WTC11 (cell line): ENCODE measurements around the gene FNDC3B. TPM values are rescaled to one million over a fixed set of nuclear protein-coding genes. Genes with fewer than 3 reads are reported as not detected.

Experiments used
- AR ChIP-seq: fragments of 250-450 bp; sonication (Bioruptor Pico); IDR thresholded peaks from 2 replicates; pipeline ENCODE4 v1.9.0; 2021; ENCODE audit warnings: mild to moderate bottlenecking
- CDX4 ChIP-seq: fragments of 250-450 bp; sonication (Bioruptor Pico); IDR thresholded peaks from 2 replicates; pipeline ENCODE4 v1.9.0; 2021; ENCODE audit warnings: moderate library complexity, mild to moderate bottlenecking, inconsistent platforms, borderline replicate concordance
- ESRRA ChIP-seq: sonication (generic); formaldehyde crosslinking; IDR thresholded peaks from 2 replicates; pipeline ENCODE4 v1.8.1; 2022; ENCODE audit warnings: mild to moderate bottlenecking, missing genetic modification reagents, borderline replicate concordance
- FOXP1 ChIP-seq: sonication (generic); formaldehyde crosslinking; IDR thresholded peaks from 2 replicates; pipeline ENCODE4 v1.8.0; 2022; ENCODE audit warnings: missing genetic modification reagents, mild to moderate bottlenecking, moderate library complexity, borderline replicate concordance
- GABPB1 ChIP-seq: sonication (generic); formaldehyde crosslinking; IDR thresholded peaks from 2 replicates; pipeline ENCODE4 v1.8.1; 2023; ENCODE audit warnings: mild to moderate bottlenecking, missing genetic modification reagents
- GRHL2 ChIP-seq: fragments of 250-450 bp; sonication (Bioruptor Pico); IDR thresholded peaks from 2 replicates; pipeline ENCODE4 v1.8.0; 2022; ENCODE audit warnings: mild to moderate bottlenecking, moderate library complexity; ENCODE audit not compliant: insufficient replicate concordance, severe bottlenecking
- GTF2I ChIP-seq: fragments of 250-450 bp; sonication (Bioruptor Pico); conservative IDR thresholded peaks from 2 replicates; pipeline ENCODE4 v1.4.0; 2021; ENCODE audit warnings: mild to moderate bottlenecking
- JUN ChIP-seq: sonication (generic); formaldehyde crosslinking; IDR thresholded peaks from 2 replicates; pipeline ENCODE4 v1.8.0; 2023; ENCODE audit warnings: mild to moderate bottlenecking, missing genetic modification reagents
- MLX ChIP-seq: sonication (generic); formaldehyde crosslinking; IDR thresholded peaks from 2 replicates; pipeline ENCODE4 v1.8.1; 2023; ENCODE audit warnings: mild to moderate bottlenecking, missing genetic modification reagents, moderate library complexity
- MYBL2 ChIP-seq: sonication (generic); formaldehyde crosslinking; IDR thresholded peaks from 2 replicates; pipeline ENCODE4 v1.8.1; 2023; ENCODE audit warnings: mild to moderate bottlenecking, moderate library complexity, missing genetic modification reagents
- NR1H2 ChIP-seq: sonication (generic); formaldehyde crosslinking; IDR thresholded peaks from 2 replicates; pipeline ENCODE4 v1.9.0; 2021; ENCODE audit warnings: mild to moderate bottlenecking, moderate library complexity, missing genetic modification reagents
- RELA ChIP-seq: sonication (generic); formaldehyde crosslinking; IDR thresholded peaks from 2 replicates; pipeline ENCODE4 v1.8.1; 2022; ENCODE audit warnings: missing genetic modification reagents, mild to moderate bottlenecking, borderline replicate concordance
- SMAD4 ChIP-seq: sonication (generic); formaldehyde crosslinking; IDR thresholded peaks from 2 replicates; pipeline ENCODE4 v1.8.0; 2022; ENCODE audit warnings: mild to moderate bottlenecking, missing genetic modification reagents
- USF2 ChIP-seq: sonication (generic); formaldehyde crosslinking; IDR thresholded peaks from 2 replicates; pipeline ENCODE4 v1.8.1; 2023; ENCODE audit warnings: mild to moderate bottlenecking, missing genetic modification reagents, moderate library complexity
- ZNF138 ChIP-seq: sonication (generic); formaldehyde crosslinking; conservative IDR thresholded peaks from 2 replicates; pipeline ENCODE4 v1.8.1; 2022; ENCODE audit warnings: mild to moderate bottlenecking, moderate library complexity, missing genetic modification reagents
- ZNF232 ChIP-seq: sonication (generic); formaldehyde crosslinking; IDR thresholded peaks from 2 replicates; pipeline ENCODE4 v1.8.0; 2022; ENCODE audit warnings: mild to moderate bottlenecking, missing genetic modification reagents
- total RNA-seq: library from RNA; stranded (reverse); gene quantifications from 3 replicates; pipeline ENCODE4 v1.2.3, GENCODE V29; 2021
- TF ChIP-seq, protein P1 (sequence below): sonication (generic); formaldehyde crosslinking; IDR thresholded peaks from 2 replicates; pipeline ENCODE4 v1.8.0; 2023; ENCODE audit warnings: mild to moderate bottlenecking, missing genetic modification reagents
- TF ChIP-seq, protein P2 (sequence below): sonication (generic); formaldehyde crosslinking; IDR thresholded peaks from 2 replicates; pipeline ENCODE4 v1.8.0; 2023; ENCODE audit warnings: missing genetic modification reagents, mild to moderate bottlenecking, borderline replicate concordance
- TF ChIP-seq, protein P3 (sequence below): sonication (generic); formaldehyde crosslinking; IDR thresholded peaks from 2 replicates; pipeline ENCODE4 v1.8.1; 2023; ENCODE audit warnings: mild to moderate bottlenecking, missing genetic modification reagents
- TF ChIP-seq, protein P4 (sequence below): fragments of 250-450 bp; sonication (Bioruptor Pico); IDR thresholded peaks from 2 replicates; pipeline ENCODE4 v1.8.0; 2021; ENCODE audit warnings: mild to moderate bottlenecking
- TF ChIP-seq, protein P5 (sequence below): fragments of 250-450 bp; sonication (Bioruptor Pico); IDR thresholded peaks from 2 replicates; pipeline ENCODE4 v2.1.2; 2022; ENCODE audit warnings: mild to moderate bottlenecking, moderate library complexity

FNDC3B gene
- total RNA-seq, 1 experiment from 2014 or later, result 42.8 TPM

GRCh38 chr3:172449466-172450149 lies 410.2 kb downstream of the FNDC3B start (continued):
- TF ChIP-seq, protein P1, sequence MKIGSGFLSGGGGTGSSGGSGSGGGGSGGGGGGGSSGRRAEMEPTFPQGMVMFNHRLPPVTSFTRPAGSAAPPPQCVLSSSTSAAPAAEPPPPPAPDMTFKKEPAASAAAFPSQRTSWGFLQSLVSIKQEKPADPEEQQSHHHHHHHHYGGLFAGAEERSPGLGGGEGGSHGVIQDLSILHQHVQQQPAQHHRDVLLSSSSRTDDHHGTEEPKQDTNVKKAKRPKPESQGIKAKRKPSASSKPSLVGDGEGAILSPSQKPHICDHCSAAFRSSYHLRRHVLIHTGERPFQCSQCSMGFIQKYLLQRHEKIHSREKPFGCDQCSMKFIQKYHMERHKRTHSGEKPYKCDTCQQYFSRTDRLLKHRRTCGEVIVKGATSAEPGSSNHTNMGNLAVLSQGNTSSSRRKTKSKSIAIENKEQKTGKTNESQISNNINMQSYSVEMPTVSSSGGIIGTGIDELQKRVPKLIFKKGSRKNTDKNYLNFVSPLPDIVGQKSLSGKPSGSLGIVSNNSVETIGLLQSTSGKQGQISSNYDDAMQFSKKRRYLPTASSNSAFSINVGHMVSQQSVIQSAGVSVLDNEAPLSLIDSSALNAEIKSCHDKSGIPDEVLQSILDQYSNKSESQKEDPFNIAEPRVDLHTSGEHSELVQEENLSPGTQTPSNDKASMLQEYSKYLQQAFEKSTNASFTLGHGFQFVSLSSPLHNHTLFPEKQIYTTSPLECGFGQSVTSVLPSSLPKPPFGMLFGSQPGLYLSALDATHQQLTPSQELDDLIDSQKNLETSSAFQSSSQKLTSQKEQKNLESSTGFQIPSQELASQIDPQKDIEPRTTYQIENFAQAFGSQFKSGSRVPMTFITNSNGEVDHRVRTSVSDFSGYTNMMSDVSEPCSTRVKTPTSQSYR (CRISPR knock-in tag), result peak; percentile 81; the same call in 1 of the 2 replicates
- no peak for TF ChIP-seq RELA (CRISPR knock-in tag)
- no peak for TF ChIP-seq SMAD4 (CRISPR knock-in tag)
- TF ChIP-seq, protein P2, sequence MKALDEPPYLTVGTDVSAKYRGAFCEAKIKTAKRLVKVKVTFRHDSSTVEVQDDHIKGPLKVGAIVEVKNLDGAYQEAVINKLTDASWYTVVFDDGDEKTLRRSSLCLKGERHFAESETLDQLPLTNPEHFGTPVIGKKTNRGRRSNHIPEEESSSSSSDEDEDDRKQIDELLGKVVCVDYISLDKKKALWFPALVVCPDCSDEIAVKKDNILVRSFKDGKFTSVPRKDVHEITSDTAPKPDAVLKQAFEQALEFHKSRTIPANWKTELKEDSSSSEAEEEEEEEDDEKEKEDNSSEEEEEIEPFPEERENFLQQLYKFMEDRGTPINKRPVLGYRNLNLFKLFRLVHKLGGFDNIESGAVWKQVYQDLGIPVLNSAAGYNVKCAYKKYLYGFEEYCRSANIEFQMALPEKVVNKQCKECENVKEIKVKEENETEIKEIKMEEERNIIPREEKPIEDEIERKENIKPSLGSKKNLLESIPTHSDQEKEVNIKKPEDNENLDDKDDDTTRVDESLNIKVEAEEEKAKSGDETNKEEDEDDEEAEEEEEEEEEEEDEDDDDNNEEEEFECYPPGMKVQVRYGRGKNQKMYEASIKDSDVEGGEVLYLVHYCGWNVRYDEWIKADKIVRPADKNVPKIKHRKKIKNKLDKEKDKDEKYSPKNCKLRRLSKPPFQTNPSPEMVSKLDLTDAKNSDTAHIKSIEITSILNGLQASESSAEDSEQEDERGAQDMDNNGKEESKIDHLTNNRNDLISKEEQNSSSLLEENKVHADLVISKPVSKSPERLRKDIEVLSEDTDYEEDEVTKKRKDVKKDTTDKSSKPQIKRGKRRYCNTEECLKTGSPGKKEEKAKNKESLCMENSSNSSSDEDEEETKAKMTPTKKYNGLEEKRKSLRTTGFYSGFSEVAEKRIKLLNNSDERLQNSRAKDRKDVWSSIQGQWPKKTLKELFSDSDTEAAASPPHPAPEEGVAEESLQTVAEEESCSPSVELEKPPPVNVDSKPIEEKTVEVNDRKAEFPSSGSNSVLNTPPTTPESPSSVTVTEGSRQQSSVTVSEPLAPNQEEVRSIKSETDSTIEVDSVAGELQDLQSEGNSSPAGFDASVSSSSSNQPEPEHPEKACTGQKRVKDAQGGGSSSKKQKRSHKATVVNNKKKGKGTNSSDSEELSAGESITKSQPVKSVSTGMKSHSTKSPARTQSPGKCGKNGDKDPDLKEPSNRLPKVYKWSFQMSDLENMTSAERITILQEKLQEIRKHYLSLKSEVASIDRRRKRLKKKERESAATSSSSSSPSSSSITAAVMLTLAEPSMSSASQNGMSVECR, result peak; percentile 65; the same call in 1 of the 2 replicates
- TF ChIP-seq ZNF138 (CRISPR knock-in tag), result 0 out of 2 replicates have a peak, but pooled peaks have one; percentile 58
- TF ChIP-seq ZNF232 (CRISPR knock-in tag), result 0 out of 2 replicates have a peak, but pooled peaks have one; percentile 11
- TF ChIP-seq MLX, result no peak
- TF ChIP-seq JUN, result 0 out of 2 replicates have a peak, but pooled peaks have one; percentile 60
- TF ChIP-seq, protein P3, sequence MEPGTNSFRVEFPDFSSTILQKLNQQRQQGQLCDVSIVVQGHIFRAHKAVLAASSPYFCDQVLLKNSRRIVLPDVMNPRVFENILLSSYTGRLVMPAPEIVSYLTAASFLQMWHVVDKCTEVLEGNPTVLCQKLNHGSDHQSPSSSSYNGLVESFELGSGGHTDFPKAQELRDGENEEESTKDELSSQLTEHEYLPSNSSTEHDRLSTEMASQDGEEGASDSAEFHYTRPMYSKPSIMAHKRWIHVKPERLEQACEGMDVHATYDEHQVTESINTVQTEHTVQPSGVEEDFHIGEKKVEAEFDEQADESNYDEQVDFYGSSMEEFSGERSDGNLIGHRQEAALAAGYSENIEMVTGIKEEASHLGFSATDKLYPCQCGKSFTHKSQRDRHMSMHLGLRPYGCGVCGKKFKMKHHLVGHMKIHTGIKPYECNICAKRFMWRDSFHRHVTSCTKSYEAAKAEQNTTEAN (CRISPR knock-in tag), result 0 out of 2 replicates have a peak, but pooled peaks have one; percentile 39
- TF ChIP-seq NR1H2 (CRISPR knock-in tag), result no peak
- TF ChIP-seq GRHL2 (CRISPR knock-in tag), result no peak
- TF ChIP-seq, protein P4, sequence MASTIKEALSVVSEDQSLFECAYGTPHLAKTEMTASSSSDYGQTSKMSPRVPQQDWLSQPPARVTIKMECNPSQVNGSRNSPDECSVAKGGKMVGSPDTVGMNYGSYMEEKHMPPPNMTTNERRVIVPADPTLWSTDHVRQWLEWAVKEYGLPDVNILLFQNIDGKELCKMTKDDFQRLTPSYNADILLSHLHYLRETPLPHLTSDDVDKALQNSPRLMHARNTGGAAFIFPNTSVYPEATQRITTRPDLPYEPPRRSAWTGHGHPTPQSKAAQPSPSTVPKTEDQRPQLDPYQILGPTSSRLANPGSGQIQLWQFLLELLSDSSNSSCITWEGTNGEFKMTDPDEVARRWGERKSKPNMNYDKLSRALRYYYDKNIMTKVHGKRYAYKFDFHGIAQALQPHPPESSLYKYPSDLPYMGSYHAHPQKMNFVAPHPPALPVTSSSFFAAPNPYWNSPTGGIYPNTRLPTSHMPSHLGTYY (CRISPR knock-in tag), result no peak
- TF ChIP-seq USF2 (CRISPR knock-in tag), result no peak
- TF ChIP-seq GTF2I (CRISPR knock-in tag), result no peak
- TF ChIP-seq, protein P5, sequence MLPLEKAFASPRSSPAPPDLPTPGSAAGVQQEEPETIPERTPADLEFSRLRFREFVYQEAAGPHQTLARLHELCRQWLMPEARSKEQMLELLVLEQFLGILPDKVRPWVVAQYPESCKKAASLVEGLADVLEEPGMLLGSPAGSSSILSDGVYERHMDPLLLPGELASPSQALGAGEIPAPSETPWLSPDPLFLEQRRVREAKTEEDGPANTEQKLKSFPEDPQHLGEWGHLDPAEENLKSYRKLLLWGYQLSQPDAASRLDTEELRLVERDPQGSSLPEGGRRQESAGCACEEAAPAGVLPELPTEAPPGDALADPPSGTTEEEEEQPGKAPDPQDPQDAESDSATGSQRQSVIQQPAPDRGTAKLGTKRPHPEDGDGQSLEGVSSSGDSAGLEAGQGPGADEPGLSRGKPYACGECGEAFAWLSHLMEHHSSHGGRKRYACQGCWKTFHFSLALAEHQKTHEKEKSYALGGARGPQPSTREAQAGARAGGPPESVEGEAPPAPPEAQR, result no peak
- no peak for TF ChIP-seq AR (CRISPR knock-in tag)
- TF ChIP-seq FOXP1 (CRISPR knock-in tag), result peak; percentile 81
- TF ChIP-seq ESRRA (CRISPR knock-in tag), result peak; percentile 44; the same call in 1 of the 2 replicates
- no peak for TF ChIP-seq CDX4 (CRISPR knock-in tag)
- TF ChIP-seq GABPB1 (CRISPR knock-in tag), result no peak
- TF ChIP-seq MYBL2 (CRISPR knock-in tag), result no peak
